NCI-H526 (cell line): ENCODE data around the gene GPR156.
"Not testable (repeated sequence)": the region's sequence is repeated elsewhere in the genome, so short reads cannot be mapped to it uniquely, and the experiment has no call there.

Experiments
- DNase-seq, 2 experiments: peaks; one replicate each; lab custom pipeline; 2025; lab: John Stamatoyannopoulos, UW

Gene GPR156

DNA sequence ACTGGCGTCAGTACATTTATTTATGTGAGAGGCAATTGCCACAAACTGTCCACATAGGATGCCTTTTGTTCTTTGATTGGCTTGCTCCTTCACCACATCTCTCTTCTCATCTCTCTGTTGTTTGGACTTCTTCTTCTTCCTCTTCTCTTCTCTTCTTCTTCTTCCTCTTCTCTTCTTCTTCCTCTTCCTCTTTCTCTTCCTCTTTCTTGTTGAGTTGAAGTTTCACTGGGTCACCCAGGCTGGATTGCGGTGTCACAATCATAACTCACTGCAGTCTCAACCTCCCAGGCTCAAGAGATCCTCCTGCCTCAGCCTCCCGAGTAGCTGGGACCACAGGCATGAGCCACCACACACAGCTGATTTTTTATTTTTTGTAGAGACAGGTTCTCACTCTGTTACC lies 123.1 kb downstream of the GPR156 start:
- DNase-seq: no peak

GRCh38 chr3:120160050-120160449 lies 125.0 kb downstream of the GPR156 start:
- DNase-seq: no peak

DNA sequence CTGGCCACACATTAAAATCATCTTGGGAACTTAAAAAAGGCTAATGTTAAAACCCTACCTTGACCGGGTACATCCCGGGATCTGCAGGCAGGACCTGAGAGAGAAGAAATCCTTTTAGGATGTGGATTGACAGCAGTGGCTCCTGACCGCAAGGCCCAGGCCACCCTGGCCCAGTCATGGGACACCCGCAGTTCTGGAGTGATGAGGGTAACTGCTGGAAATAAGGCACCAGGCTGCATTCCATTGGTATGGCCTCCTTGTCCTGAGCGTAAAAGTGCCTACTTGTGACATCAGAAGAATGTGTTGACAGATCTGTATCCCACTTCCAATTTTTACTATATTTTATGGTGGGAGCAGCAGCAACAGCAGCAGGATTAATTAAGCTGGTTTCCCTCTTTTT lies 127.3 kb downstream of the GPR156 start:
- no peak for DNase-seq

- no peak for DNase-seq
Measured at GRCh38 chr3:120157113-120157512, 127.9 kb downstream of the GPR156 start.

DNA sequence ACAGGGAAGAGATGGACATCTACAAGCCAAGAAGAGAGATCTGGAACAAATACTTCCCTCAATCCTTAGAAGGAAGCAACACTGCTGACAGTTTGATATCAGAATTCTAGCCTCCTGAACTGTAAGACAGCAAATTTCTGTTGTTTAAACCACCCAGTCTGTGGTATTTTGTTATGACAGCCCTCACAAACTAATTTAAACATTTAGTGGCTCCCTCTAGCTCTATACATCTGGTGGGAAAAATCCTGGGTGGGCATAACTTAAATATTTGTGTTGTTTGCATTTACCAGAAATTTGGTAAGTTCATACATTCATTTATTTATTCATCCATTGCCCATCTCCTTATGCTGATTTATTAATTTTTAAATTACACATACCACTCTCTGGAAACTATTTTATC lies 128.3 kb downstream of the GPR156 start:
- DNase-seq: no peak

DNA sequence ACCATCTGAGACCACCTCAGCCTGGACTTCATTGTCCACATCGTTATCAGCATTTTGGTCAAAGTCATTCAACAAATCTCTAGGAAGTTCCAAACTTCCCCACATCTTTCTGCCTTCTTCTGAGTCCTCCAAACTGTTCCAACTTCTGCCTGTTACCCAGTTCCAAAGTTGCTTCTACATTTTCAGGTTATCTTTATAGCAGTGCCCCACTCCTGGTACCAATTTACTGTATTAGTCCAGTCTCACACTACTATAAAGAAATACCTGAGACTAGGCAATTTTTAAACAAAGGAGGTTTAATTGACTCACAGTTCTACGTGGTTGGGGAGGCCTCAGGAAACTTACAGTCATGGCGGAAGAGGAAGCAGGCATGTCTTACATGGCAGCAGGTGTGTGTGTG lies 129.3 kb downstream of the GPR156 start:
- DNase-seq: not testable (repeated sequence)

DNA sequence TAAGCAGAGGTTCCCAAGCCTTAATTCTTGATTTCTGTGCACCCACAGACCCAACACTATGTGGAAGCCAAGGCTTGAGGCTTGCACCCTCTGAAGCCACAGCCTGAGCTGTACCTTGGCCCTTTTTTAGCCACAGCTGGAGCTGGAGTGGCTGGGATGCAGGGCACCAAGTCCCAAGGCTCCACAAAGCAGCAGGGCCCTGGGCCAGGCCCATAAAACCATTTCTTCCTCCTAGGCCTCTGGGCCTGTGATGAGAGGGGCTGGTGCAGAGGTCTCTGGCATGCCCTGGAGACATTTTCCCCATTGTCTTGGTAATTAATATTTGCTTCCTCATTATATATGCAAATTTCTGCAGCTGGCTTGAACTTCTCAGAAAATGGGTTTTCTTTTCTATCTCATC lies 129.9 kb downstream of the GPR156 start:
- DNase-seq: no peak

- no peak for DNase-seq
Measured at GRCh38 chr3:120153294-120153693, 131.7 kb downstream of the GPR156 start.

GRCh38 chr3:120151791-120152190 lies 133.2 kb downstream of the GPR156 start:
- no peak for DNase-seq

- no peak for DNase-seq
Measured at GRCh38 chr3:120148187-120148949, 136.7 kb downstream of the GPR156 start.

- DNase-seq: peak; percentile 8 to 13
Measured at GRCh38 chr3:120147072-120147871, 137.8 kb downstream of the GPR156 start.

GRCh38 chr3:120145542-120146285 lies 139.3 kb downstream of the GPR156 start:
- no peak for DNase-seq

DNA sequence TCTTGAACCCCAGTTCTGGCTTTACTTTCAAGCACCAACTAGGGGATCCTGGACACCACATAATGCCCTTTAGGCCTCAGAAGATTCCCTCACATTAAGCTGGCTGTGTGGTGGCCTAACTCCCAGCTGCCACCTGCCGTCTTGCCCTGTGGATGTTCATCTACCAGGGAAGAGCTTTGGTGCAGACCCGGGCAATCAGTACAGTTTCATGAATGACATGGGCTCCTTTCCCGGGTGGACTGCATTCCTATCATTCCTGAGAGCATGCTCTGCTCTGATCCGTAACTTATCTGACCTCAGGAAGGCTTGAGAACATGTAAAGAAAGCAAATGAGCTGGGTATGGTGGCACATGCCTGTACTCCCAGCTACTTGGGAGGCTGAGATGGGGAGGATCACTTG lies 140.8 kb downstream of the GPR156 start:
- no peak for DNase-seq

DNA sequence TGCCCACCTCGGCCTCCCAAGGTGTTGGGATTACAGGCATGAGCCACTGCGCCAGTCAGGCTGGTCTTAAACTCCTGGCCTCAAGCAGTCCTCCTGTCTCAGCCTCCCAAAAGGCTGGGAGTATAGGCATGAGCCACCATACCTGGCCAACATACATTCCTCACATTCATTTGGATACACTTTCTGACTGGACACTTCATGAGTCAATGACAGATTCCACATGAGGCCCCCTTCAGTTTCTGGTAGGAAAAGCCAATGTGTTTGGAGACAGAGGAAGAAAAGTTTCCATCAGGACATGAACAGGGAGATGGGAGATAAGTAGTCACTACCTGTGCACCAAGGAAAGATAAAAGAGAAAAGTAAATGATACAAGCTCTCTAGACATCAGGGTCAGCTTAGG lies 141.3 kb downstream of the GPR156 start:
- no peak for DNase-seq

- no peak for DNase-seq
Measured at GRCh38 chr3:120142236-120142635, 142.8 kb downstream of the GPR156 start.

- DNase-seq: no peak
Measured at GRCh38 chr3:120140098-120140742, 144.8 kb downstream of the GPR156 start.

DNA sequence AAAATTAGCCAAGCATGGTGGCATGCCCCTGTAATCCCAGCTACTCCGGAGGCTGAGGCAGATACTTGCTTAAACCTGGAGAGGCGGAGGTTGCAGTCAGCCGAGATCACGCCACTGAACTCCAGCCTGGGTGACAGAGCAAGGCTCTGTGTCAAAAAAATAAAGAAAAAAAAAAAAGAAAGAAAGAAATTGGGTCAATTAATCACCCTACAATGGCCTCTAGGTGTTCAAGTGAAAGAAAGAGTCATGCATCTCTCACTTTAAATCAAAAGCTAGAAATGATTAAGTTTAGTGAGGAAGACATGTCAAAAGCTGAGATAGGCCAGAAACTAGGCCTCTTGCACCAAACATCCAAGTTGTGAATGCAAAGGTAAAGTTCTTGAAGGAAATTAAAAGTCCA lies 145.9 kb downstream of the GPR156 start:
- DNase-seq: no peak

DNA sequence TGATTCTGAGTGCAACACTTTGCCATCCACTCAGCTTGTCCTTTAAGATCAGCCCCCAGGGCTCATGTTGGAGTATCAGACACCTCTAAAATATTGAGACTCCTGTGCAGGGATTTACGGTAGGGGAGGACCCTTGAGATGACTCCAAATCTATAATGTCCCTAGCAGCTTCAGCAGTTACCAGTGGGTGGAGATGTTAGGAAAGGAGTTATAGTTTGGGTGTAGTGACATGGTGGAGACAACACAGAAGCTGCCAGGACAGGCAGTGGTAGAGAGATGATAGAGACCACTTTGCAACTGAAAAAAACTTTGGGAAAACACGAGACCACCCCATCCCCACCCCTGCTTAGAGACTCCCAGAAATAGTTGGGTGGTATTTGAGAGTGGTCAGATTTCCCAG lies 147.5 kb downstream of the GPR156 start:
- DNase-seq: no peak

DNA sequence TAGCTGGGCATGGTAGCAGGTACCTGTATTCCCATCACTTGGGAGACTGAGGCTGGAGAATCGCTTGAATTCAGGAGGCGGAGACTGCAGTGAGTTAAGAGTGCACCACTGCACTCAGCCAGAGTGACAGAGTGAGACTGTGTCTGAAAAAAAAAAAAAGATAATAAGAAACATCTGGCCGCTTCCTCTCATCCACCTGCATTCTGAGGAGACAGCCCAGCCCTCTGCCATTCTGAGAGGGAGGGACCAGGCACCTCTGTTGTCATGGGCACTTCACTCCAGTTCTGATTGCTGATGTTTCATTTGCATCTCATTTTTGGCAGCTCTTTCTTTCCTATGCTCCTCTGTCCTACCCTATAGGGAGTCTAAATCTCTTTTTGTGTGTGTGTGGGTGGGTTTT lies 154.4 kb downstream of the GPR156 start:
- DNase-seq: no peak

GRCh38 chr3:120129718-120130513 lies 155.1 kb downstream of the GPR156 start:
- DNase-seq: no peak

DNA sequence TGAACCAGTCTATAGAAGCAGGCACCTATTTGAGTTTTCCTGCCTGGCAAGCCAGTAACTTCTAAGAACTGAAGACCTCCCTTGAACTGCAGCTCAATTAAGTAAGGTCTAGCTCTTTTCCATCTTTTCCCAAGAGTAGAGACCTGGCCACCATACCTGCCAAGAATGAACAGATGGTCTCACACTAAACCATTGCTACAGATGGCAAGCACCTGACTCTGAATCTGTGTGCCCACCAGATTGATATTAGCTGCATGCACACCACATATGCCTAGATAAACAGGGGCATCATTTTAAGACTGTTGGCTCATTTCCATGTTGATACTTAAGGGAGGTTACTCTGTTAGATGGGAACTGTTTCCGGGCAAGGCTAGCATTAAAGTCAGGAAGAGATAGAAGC lies 156.0 kb downstream of the GPR156 start:
- DNase-seq: no peak
